ENCODE results near the gene NPR1. TPM values are rescaled to one million over a fixed set of nuclear protein-coding genes. Genes with fewer than 3 reads are reported as not detected.

The NPR1 gene
- total RNA-seq, 1 experiment from 2014 or later, result not detected

GRCh38 chr1:153728305-153729066, 50.0 kb downstream of the NPR1 start:
- TF ChIP-seq CTCF (IDR thresholded peaks at IDR 0.05; ENCODE audit: unreplicated experiment), result no peak
- peak; percentile 41 for DNase-seq (ENCODE audit: unreplicated experiment)

GRCh38 chr1:153730468-153730988, 52.0 kb downstream of the NPR1 start:
- no peak for TF ChIP-seq CTCF (IDR thresholded peaks at IDR 0.05; ENCODE audit: unreplicated experiment)
- no peak for DNase-seq (ENCODE audit: unreplicated experiment)
- H3K27me3 Mint-ChIP-seq (ENCODE audit: insufficient read depth, unreplicated experiment), result no peaks in the 10 kb centered on the region
- H3K27ac Mint-ChIP-seq (ENCODE audit: low read depth, unreplicated experiment), result no peak overlapping the region
- H3K36me3 Mint-ChIP-seq (ENCODE audit: insufficient read depth, unreplicated experiment), result peaks cover 15% of the 10 kb centered on the region
- H3K9me3 Mint-ChIP-seq (ENCODE audit: unreplicated experiment), result no peaks in the 10 kb centered on the region
- H3K4me3 Mint-ChIP-seq (ENCODE audit: unreplicated experiment), result peak overlapping the region; percentile 99
- intact Hi-C loops (cut with micrococcal nuclease), result no loop called here
- H3K4me1 Mint-ChIP-seq (ENCODE audit: insufficient read depth, unreplicated experiment), result peaks cover 25% of the 10 kb centered on the region
- POLR2A ChIA-PET, result interaction anchor here (1.4 to 5.9 kb wide), 2 partner anchors 12 to 15 kb away, joined by 3 to 35 read pairs; no protein-coding TSS in a partner anchor
- CTCF ChIA-PET, result interaction anchor here (0.5 to 1.9 kb wide), 7 partner anchors 10 to 473 kb away, joined by 3 to 14 read pairs (median 5); no protein-coding TSS in a partner anchor
- no TSS peak for BruUV-seq (replicated peaks)

More at GRCh38 chr1:153728305-153729066, 50.0 kb downstream of the NPR1 start:
- Mint-ChIP-seq H3K9me3 (ENCODE audit: unreplicated experiment) (no peaks in the 10 kb centered on the region), H3K27me3 (ENCODE audit: insufficient read depth, unreplicated experiment) (no peaks in the 10 kb centered on the region), H3K27ac (ENCODE audit: low read depth, unreplicated experiment) (peak overlapping the region; percentile 98), H3K4me1 (ENCODE audit: insufficient read depth, unreplicated experiment) (peaks cover 21% of the 10 kb centered on the region), H3K36me3 (ENCODE audit: insufficient read depth, unreplicated experiment) (peaks cover 8% of the 10 kb centered on the region), H3K4me3 (ENCODE audit: unreplicated experiment) (peak overlapping the region; percentile 99)
- BruUV-seq (replicated peaks), result TSS peak; percentile 87
- intact Hi-C loops (cut with micrococcal nuclease), result loop anchor here (5.0 kb wide), 1 partner anchor 56 kb away; the partner anchor contains the start of gene ILF2
- ChIA-PET POLR2A (interaction anchor here (0.5 to 5.9 kb wide), 42 partner anchors 8 to 1169 kb away, joined by 3 to 35 read pairs (median 4); partner anchors contain the start of genes CHTOP, CREB3L4, DENND4B and GATAD2B), CTCF (interaction anchor here (0.6 to 1.9 kb wide), 6 partner anchors 20 to 218 kb away, joined by 3 to 4 read pairs (median 3); no protein-coding TSS in a partner anchor)

GRCh38 chr1:153733970-153734369, 55.5 kb downstream of the NPR1 start:
- no peaks in the 10 kb centered on the region for H3K27me3 Mint-ChIP-seq (ENCODE audit: insufficient read depth, unreplicated experiment)

More at GRCh38 chr1:153733970-153734369, 55.5 kb downstream of the NPR1 start:
- ChIA-PET POLR2A (interaction anchor here (1.0 kb wide), 1 partner anchor 36 kb away, joined by 5 read pairs; no protein-coding TSS in a partner anchor), CTCF (interaction anchor here (0.6 to 3.1 kb wide), 7 partner anchors 9 to 1752 kb away, joined by 3 to 21 read pairs (median 4); partner anchors contain the start of gene RAB13)
- H3K9me3 Mint-ChIP-seq (ENCODE audit: unreplicated experiment), result no peaks in the 10 kb centered on the region
- no peak for DNase-seq (ENCODE audit: unreplicated experiment)
- peaks cover 23% of the 10 kb centered on the region for H3K4me1 Mint-ChIP-seq (ENCODE audit: insufficient read depth, unreplicated experiment)
- H3K4me3 Mint-ChIP-seq (ENCODE audit: unreplicated experiment), result no peak overlapping the region
- BruUV-seq (replicated peaks), result no TSS peak
- TF ChIP-seq CTCF (IDR thresholded peaks at IDR 0.05; ENCODE audit: unreplicated experiment), result no peak
- no peak overlapping the region for H3K27ac Mint-ChIP-seq (ENCODE audit: low read depth, unreplicated experiment)
- H3K36me3 Mint-ChIP-seq (ENCODE audit: insufficient read depth, unreplicated experiment), result peaks cover 27% of the 10 kb centered on the region
- intact Hi-C loops (cut with micrococcal nuclease), result no loop called here

Measured in MCF 10A (cell line).